GM12892 (cell line): ENCODE data around the gene TPM1.

Source experiments
- POLR2A ChIP-seq: IDR thresholded peaks from 2 replicates; pipeline ENCODE4 v1.6.1; 2011; ENCODE audit warnings: low read depth, low read length, control low read depth
- POLR2AphosphoS5 ChIP-seq: IDR thresholded peaks from 2 replicates; pipeline ENCODE4 v1.6.1; 2011; ENCODE audit warnings: low read depth, low read length, control low read depth
- TAF1 ChIP-seq: IDR thresholded peaks from 2 replicates; pipeline ENCODE4 v1.6.1; 2011; ENCODE audit warnings: low read depth, mild to moderate bottlenecking, control low read depth, low read length, borderline replicate concordance

DNA sequence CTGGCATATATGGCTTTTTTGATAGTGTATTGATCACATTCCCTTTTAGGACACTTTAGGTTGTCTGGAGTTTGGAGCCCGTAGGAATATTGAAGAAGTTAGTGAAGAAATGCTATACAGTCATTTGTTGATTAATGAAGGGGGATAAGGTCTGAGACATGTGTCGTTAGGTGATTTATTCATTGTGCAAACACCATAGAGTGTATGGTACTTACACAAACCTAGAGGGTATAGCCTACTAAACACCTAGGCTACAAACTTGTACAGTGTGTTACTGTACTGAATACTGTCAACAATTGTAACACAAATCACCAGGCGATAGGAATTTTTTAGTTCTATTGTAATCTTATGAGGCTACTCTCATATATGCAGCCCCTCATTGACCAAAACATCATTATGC is 3.3 kb downstream of the TPM1 start:
- TF ChIP-seq POLR2AphosphoS5 (no peak), TAF1 (no peak), POLR2A (no peak)
